Measurements from ENCODE around the gene FUOM.

GRCh38 chr10:133308421-133309099 is 49.3 kb downstream of the FUOM start, which contains the start of the genes TUBGCP2 and ZNF511:
- TF ChIP-seq, protein P1, sequence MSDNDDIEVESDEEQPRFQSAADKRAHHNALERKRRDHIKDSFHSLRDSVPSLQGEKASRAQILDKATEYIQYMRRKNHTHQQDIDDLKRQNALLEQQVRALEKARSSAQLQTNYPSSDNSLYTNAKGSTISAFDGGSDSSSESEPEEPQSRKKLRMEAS (IDR thresholded peaks at IDR 0.05; ENCODE audit: low read depth, low read length) = peak; percentile 45; the same call in 1 of the 2 replicates
- TF ChIP-seq MEF2A (IDR thresholded peaks at IDR 0.05; ENCODE audit: insufficient read depth, low read depth, low read length) = no peak
- no peak for TF ChIP-seq SMAD1 (IDR thresholded peaks at IDR 0.05; ENCODE audit: low read depth, partially characterized antibody)
- TF ChIP-seq RBBP5 (conservative IDR thresholded peaks at IDR 0.05) = no peak
- TF ChIP-seq BACH1 (IDR thresholded peaks at IDR 0.05; ENCODE audit: borderline replicate concordance) = no peak; the same call in 1 of the 2 replicates
- no peak for TF ChIP-seq CBFB (IDR thresholded peaks at IDR 0.05; ENCODE audit: low read depth)
